Activated T-helper 1 cell treated with Interleukin-2 at 50 U/mL for 16 hours (primary cell): ENCODE results near the gene CCDC183.
A peak's percentile ranks its signal among the peaks of the same experiment; 100 is the strongest.
"Not testable (repeated sequence)": the region's sequence is repeated elsewhere in the genome, so short reads cannot be mapped to it uniquely, and the experiment has no call there.

Experiments used
- DNase-seq: peaks from one replicate; pipeline ENCODE4 v3.0.0-alpha.2; 2020; ENCODE audit warnings: low read depth

CCDC183 gene

GRCh38 chr9:136839229-136840139 lies 43.3 kb downstream of the CCDC183 start:
- DNase-seq: no peak

- no peak for DNase-seq
Observed at GRCh38 chr9:136840140-136840876, 44.2 kb downstream of the CCDC183 start.

- DNase-seq: no peak
Observed at GRCh38 chr9:136840877-136841645, 44.9 kb downstream of the CCDC183 start.

GRCh38 chr9:136841646-136842379 lies 45.7 kb downstream of the CCDC183 start:
- DNase-seq: not testable (repeated sequence)

GRCh38 chr9:136842380-136842948 lies 46.3 kb downstream of the CCDC183 start, which contains the start of gene AJM1:
AJM1 (plus strand) TSS chr9:136842478; CDS start chr9:136844415, 1,937 bp downstream.
- DNase-seq: peak; percentile 64

- not testable (repeated sequence) for DNase-seq
Observed at GRCh38 chr9:136843159-136843800, 47.1 kb downstream of the CCDC183 start.

GRCh38 chr9:136843801-136844740 lies 47.9 kb downstream of the CCDC183 start:
- DNase-seq: not testable (repeated sequence)

GRCh38 chr9:136844761-136845464 lies 48.8 kb downstream of the CCDC183 start:
- no peak for DNase-seq

GRCh38 chr9:136845465-136846260 lies 49.5 kb downstream of the CCDC183 start:
- no peak for DNase-seq

GRCh38 chr9:136846376-136847087 lies 50.4 kb downstream of the CCDC183 start:
- no peak for DNase-seq

- DNase-seq: no peak
Observed at GRCh38 chr9:136847088-136847825, 51.1 kb downstream of the CCDC183 start.

GRCh38 chr9:136847826-136848392 lies 51.8 kb downstream of the CCDC183 start:
- peak; percentile 39 for DNase-seq

GRCh38 chr9:136848393-136849037 lies 52.4 kb downstream of the CCDC183 start:
- DNase-seq: no peak

- peak; percentile 91 for DNase-seq
Observed at GRCh38 chr9:136849038-136849959, 53.2 kb downstream of the CCDC183 start, which contains the start of gene PHPT1. PHPT1 (plus strand) TSS chr9:136849409; CDS start chr9:136849431, 22 bp downstream.
